ENCODE measurements around the gene FOS. TPM values are rescaled to one million over a fixed set of nuclear protein-coding genes. Genes with fewer than 3 reads are reported as not detected.
"Not testable (repeated sequence)": the region's sequence is repeated elsewhere in the genome, so short reads cannot be mapped to it uniquely, and the experiment has no call there.

Gene FOS
- total and polyA plus RNA-seq, 4 donors, result 129 to 2,160 (median 329) TPM

DNA sequence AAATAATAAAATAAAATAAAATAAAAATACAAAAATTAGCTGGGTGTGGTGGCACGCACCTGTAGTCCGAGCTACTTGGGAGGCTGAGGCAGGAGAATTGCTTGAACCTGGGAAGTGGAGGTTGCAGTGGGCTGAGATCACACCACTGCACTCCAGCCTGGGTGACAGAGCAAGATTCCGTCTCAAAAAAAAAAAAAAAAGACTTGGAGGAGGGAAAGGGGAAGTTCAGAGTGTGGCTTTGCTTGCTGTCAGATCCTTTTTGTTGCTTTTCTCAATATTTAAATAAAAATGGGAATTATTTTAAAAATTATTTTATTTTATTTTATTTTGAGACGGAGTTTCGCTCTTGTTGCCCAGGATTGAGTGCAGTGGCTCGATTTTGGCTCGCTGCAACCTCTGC is 43.4 kb upstream of the FOS start:
- H3K36me3 ChIP-seq (ENCODE audit: control insufficient read depth in 1 of 2, insufficient read depth in 2 of 2, low read length in 1 of 2); H3K4me3 ChIP-seq (ENCODE audit: low read length in 2 of 2); H3K9me3 ChIP-seq (ENCODE audit: control insufficient read depth, low read length); ATAC-seq (ENCODE audit: low FRiP score); H3K27me3 ChIP-seq (ENCODE audit: control insufficient read depth in 1 of 2, insufficient read depth in 2 of 2, low read length in 1 of 2); DNase-seq; H3K27ac ChIP-seq (ENCODE audit: low read depth in 1 of 2, low read length in 2 of 2): not testable (repeated sequence)
- WGBS, 2 donors, result 94% methylated on average over 7 of the region's 7 CpGs
- H3K4me1 ChIP-seq (ENCODE audit: control insufficient read depth in 1 of 2, insufficient read depth in 2 of 2, low read length in 2 of 2), result peaks cover 5 to 11% of the 10 kb centered on the region in 2 donors
- intact Hi-C loops (cut with DNase I), result loop anchor here (5.0 to 10.0 kb wide), 4 partner anchors 48 to 62 kb away; no protein-coding TSS in a partner anchor

DNA sequence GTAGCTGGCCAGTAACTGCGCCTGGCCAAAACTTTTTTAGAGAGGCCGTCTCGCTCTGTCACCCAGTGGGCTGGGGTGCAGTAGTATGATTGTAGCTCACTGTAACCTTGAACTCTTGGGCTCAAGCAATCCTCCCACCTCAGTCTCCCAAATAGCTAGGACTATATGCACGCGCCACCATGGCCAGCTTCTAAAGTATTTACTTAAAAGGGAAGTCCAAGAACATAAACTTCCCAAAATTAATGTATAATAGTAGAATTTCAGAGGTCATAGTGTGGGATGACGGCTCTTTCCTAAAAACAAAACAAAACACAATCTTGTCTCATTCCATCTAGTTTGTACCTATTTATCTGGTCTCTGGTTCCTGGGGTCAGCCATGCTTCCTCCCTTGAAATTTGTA is 42.2 kb upstream of the FOS start:
- no peaks in the 10 kb centered on the region for H3K27me3 ChIP-seq (ENCODE audit: control insufficient read depth in 1 of 2, insufficient read depth in 2 of 2, low read length in 1 of 2)
- H3K36me3 ChIP-seq (ENCODE audit: control insufficient read depth in 1 of 2, insufficient read depth in 2 of 2, low read length in 1 of 2), result no peaks in the 10 kb centered on the region
- H3K4me1 ChIP-seq (ENCODE audit: control insufficient read depth in 1 of 2, insufficient read depth in 2 of 2, low read length in 2 of 2), result peaks cover 5 to 11% of the 10 kb centered on the region in 2 donors
- intact Hi-C loops (cut with DNase I), result loop anchor here (5.0 to 10.0 kb wide), 4 partner anchors 49 to 61 kb away; no protein-coding TSS in a partner anchor
- H3K4me3 ChIP-seq (ENCODE audit: low read length in 2 of 2), result no peak overlapping the region
- H3K9me3 ChIP-seq (ENCODE audit: control insufficient read depth, low read length), result no peaks in the 10 kb centered on the region
- no peak for DNase-seq
- no peak for ATAC-seq (ENCODE audit: low FRiP score)
- WGBS, 2 donors, result 95% methylated on average over 6 of the region's 6 CpGs
- H3K27ac ChIP-seq (ENCODE audit: low read depth in 1 of 2, low read length in 2 of 2), result peak overlapping the region; percentile 88 to 99

DNA sequence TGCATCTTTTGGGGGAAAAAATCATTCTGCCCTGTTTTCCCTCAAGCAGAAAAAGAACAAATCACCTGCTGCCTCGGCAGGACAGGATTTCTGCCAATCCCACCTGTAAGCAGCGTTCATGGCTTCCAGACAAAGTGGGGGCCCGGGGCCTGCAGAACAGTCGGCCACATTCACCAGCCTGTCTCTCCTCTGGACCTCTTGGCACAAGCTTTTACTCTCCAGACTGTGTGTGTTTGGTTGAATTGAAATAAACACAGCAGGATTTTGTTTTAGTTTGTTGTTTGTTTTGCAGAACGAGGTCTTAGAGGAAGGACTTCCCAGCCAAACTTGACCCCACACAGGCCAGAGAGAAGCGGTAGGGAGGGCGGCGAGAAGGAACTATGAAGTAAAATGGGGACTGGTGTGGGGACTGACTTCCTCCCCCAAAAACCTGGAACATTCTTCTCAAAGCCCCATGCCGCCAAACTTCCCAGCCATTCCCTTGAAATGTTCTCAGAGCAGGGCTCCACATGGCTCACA is 41.7 kb upstream of the FOS start:
- H3K27ac ChIP-seq (ENCODE audit: low read depth in 1 of 2, low read length in 2 of 2), result peak overlapping the region; percentile 88 to 99
- H3K36me3 ChIP-seq (ENCODE audit: control insufficient read depth in 1 of 2, insufficient read depth in 2 of 2, low read length in 1 of 2), result no peaks in the 10 kb centered on the region
- H3K27me3 ChIP-seq (ENCODE audit: control insufficient read depth in 1 of 2, insufficient read depth in 2 of 2, low read length in 1 of 2), result no peaks in the 10 kb centered on the region
- WGBS, 2 donors, result 11 to 12% methylated on average over 9 of the region's 9 CpGs
- DNase-seq (no peak), ATAC-seq (ENCODE audit: low FRiP score) (no peak)
- no peak overlapping the region for H3K4me3 ChIP-seq (ENCODE audit: low read length in 2 of 2)
- no peaks in the 10 kb centered on the region for H3K9me3 ChIP-seq (ENCODE audit: control insufficient read depth, low read length)
- H3K4me1 ChIP-seq (ENCODE audit: control insufficient read depth in 1 of 2, insufficient read depth in 2 of 2, low read length in 2 of 2), result peaks cover 5 to 11% of the 10 kb centered on the region in 2 donors
- intact Hi-C loops (cut with DNase I), result loop anchor here (1.0 to 10.0 kb wide), 5 partner anchors 40 to 60 kb away; no protein-coding TSS in a partner anchor

DNA sequence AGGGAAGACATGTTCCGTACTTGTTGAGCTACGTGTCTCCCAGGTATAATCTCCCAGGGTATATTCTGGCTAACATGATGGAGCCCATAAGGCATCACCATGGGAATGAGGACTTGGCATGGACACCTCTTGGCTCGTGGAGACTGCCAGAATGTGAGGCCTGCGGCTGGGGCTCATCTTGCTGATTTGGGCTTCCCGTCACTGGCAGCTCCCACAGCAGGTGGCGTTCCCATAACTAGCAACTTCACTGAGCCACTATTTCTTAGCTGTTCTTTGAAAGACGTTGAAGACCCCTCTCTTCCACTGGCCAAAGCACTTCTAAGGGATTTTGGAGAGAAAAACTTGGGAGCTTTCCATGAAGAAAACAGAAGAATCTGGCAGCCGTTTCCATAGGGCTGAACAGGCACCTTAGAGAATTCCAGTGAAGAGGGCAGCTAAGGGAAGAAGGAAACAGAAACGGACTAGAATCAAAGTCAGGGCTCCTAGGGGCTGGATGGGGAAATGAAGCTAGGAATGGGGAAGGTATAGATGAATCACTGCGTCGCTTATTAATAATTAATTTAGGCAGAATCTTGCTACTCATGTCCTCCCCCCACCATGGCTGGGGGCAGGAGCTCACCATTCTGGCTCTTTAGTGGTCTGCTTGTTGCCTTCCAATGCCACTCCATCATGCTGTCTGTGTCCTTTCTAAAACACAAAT is 39.7 kb upstream of the FOS start:
- intact Hi-C loops (cut with DNase I), result loop anchor here (2.0 to 10.0 kb wide), 5 partner anchors 20 to 58 kb away; no protein-coding TSS in a partner anchor

DNA sequence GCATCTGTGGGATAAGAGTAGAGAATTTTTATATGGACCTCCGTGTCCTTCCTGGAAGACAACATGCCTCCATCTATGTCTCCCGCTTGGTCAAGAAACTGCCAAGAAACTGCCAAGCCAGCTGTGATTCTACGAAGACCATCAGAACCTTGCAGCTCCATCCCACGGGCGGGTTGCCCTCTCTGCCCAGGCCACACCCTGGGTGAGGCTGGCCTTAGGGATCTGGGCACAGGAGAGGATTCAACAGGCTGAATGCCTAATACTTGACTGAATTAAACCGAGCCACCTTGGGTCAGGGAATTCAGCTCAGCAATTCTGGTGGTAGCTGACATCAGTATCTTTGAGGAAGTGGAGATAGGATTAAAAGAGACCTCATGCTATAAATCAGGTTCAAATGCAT is 37.8 kb upstream of the FOS start:
- WGBS, 2 donors, result 96 to 99% methylated on average over 6 of the region's 6 CpGs
- ATAC-seq (ENCODE audit: low FRiP score) (no peak), DNase-seq (no peak)
- intact Hi-C loops (cut with DNase I), result no loop called here
- no peaks in the 10 kb centered on the region for H3K9me3 ChIP-seq (ENCODE audit: control insufficient read depth, low read length)
- H3K36me3 ChIP-seq (ENCODE audit: control insufficient read depth in 1 of 2, insufficient read depth in 2 of 2, low read length in 1 of 2), result no peaks in the 10 kb centered on the region
- H3K27me3 ChIP-seq (ENCODE audit: control insufficient read depth in 1 of 2, insufficient read depth in 2 of 2, low read length in 1 of 2), result no peaks in the 10 kb centered on the region
- peak overlapping the region in 1 of 2 donors; percentile 99 for H3K27ac ChIP-seq (ENCODE audit: low read depth in 1 of 2, low read length in 2 of 2)
- peaks cover 5 to 11% of the 10 kb centered on the region in 2 donors for H3K4me1 ChIP-seq (ENCODE audit: control insufficient read depth in 1 of 2, insufficient read depth in 2 of 2, low read length in 2 of 2)
- no peak overlapping the region for H3K4me3 ChIP-seq (ENCODE audit: low read length in 2 of 2)

More for the DNA sequence above, 39.7 kb upstream of the FOS start:
- Histone ChIP-seq H3K9me3 (ENCODE audit: control insufficient read depth, low read length) (no peaks in the 10 kb centered on the region), H3K4me1 (ENCODE audit: control insufficient read depth in 1 of 2, insufficient read depth in 2 of 2, low read length in 2 of 2) (peaks cover 5 to 11% of the 10 kb centered on the region in 2 donors), H3K4me3 (ENCODE audit: low read length in 2 of 2) (no peak overlapping the region), H3K27ac (ENCODE audit: low read depth in 1 of 2, low read length in 2 of 2) (peak overlapping the region; percentile 91 to 99), H3K36me3 (ENCODE audit: control insufficient read depth in 1 of 2, insufficient read depth in 2 of 2, low read length in 1 of 2) (no peaks in the 10 kb centered on the region), H3K27me3 (ENCODE audit: control insufficient read depth in 1 of 2, insufficient read depth in 2 of 2, low read length in 1 of 2) (no peaks in the 10 kb centered on the region)
- DNase-seq (peak in 1 of 2 donors; percentile 79), ATAC-seq (ENCODE audit: low FRiP score) (no peak)
- WGBS, 2 donors, result 27 to 28% methylated on average over 11 of the region's 11 CpGs

DNA sequence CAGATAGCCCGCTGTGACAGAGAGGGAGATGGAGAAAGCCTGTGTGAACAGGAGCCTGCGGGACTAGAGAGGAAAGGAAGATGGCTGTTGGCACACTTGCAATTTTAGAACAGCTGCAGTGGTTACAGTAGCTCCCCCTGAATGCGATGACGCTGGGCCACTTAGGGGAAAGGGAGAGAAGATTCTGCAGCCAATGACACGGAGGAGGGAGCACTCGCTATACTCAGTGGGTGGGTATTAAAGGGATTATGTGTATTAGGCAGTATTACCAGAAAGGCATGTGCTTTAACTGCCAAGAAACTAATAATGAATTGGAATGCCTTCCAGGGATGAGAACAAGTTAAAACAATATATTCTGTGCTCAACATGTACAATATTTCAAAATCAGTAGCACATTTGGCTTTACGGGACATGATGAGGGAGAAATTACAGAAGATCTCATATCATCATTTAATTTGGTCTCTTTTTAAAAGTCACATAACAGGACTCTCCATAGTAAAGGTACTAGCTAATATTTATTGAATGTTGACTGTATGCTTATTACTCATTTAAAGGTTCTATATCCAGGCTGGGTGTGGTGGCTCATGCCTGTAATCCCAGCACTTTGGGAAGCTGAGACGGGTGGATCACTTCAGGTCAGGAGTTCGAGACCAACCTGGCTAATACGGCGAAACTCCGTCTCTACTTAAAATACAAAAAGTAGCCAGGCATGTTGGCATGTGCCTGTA is 35.9 kb upstream of the FOS start:
- intact Hi-C loops (cut with DNase I), result no loop called here
- H3K4me3 ChIP-seq (ENCODE audit: low read length in 2 of 2), result no peak overlapping the region
- ATAC-seq (ENCODE audit: low FRiP score) (peak; percentile 26), DNase-seq (no peak)
- peaks cover 5 to 11% of the 10 kb centered on the region in 2 donors for H3K4me1 ChIP-seq (ENCODE audit: control insufficient read depth in 1 of 2, insufficient read depth in 2 of 2, low read length in 2 of 2)
- H3K9me3 ChIP-seq (ENCODE audit: control insufficient read depth, low read length), result no peaks in the 10 kb centered on the region
- no peak overlapping the region for H3K27ac ChIP-seq (ENCODE audit: low read depth in 1 of 2, low read length in 2 of 2)
- H3K36me3 ChIP-seq (ENCODE audit: control insufficient read depth in 1 of 2, insufficient read depth in 2 of 2, low read length in 1 of 2), result no peaks in the 10 kb centered on the region
- no peaks in the 10 kb centered on the region for H3K27me3 ChIP-seq (ENCODE audit: control insufficient read depth in 1 of 2, insufficient read depth in 2 of 2, low read length in 1 of 2)
- 51 to 52% methylated on average over 12 of the region's 12 CpGs for WGBS, 2 donors

DNA sequence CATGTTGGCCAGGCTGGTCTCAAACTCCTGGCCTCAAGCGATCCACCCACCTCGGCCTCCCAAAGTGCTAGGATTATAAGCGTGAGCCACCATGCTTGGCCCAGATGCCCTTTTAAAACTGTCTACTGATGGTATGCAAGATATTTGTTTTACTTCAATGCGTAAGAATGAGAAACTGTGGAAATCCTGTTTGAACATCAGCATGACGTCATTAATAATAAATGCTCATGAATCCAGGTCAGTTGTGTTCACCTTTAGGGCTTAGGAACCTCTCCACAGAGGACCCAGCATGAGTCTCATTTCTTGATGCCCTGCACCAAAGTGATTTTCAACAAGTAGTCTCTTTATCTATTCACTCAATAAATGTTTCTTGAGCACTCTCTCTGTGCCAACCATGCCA is 34.5 kb upstream of the FOS start:
- no peak overlapping the region for H3K4me3 ChIP-seq (ENCODE audit: low read length in 2 of 2)
- no peaks in the 10 kb centered on the region for H3K9me3 ChIP-seq (ENCODE audit: control insufficient read depth, low read length)
- ATAC-seq (ENCODE audit: low FRiP score) (no peak), DNase-seq (no peak)
- 93 to 94% methylated on average over 5 of the region's 5 CpGs for WGBS, 2 donors
- H3K4me1 ChIP-seq (ENCODE audit: control insufficient read depth in 1 of 2, insufficient read depth in 2 of 2, low read length in 2 of 2), result peaks cover 3 to 7% of the 10 kb centered on the region in 2 donors
- intact Hi-C loops (cut with DNase I), result no loop called here
- no peak overlapping the region for H3K27ac ChIP-seq (ENCODE audit: low read depth in 1 of 2, low read length in 2 of 2)
- no peaks in the 10 kb centered on the region for H3K27me3 ChIP-seq (ENCODE audit: control insufficient read depth in 1 of 2, insufficient read depth in 2 of 2, low read length in 1 of 2)
- no peaks in the 10 kb centered on the region for H3K36me3 ChIP-seq (ENCODE audit: control insufficient read depth in 1 of 2, insufficient read depth in 2 of 2, low read length in 1 of 2)

DNA sequence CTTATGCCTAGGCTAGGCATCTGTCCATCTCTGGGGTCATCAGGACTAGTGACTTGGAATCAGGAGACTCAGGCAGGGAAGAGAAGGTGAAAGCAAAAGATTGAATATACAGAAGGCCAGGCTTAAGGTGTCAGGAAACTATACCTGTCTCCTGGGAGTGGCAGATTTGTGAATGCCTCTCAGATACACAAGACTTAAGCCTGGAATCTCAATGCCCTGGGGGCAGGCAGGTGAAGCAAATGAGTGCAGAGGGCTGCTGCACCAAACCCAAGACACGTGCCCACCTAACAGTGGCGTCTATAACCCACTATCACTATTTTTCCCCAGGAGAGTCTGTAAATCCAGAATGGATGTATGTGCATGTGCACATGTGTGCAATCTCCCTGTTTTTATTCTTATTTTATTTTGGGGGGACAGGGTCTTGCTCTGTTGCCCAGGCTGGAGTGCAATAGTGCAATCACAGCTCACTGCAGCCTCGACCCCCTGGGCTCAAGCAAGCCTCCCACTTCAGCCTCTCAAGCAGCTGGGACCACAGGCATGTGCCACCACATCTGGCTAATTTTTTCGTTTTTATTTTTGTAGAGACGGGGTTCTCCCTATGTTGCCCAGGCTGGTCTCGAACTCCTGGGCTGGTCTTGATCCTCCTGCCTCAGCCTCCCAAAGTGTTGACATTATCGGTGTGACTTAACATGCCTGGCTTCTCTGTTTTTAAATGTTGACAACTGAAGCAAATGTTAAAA is 31.9 kb upstream of the FOS start:
- Histone ChIP-seq H3K9me3 (ENCODE audit: control insufficient read depth, low read length) (no peaks in the 10 kb centered on the region), H3K36me3 (ENCODE audit: control insufficient read depth in 1 of 2, insufficient read depth in 2 of 2, low read length in 1 of 2) (no peaks in the 10 kb centered on the region), H3K4me1 (ENCODE audit: control insufficient read depth in 1 of 2, insufficient read depth in 2 of 2, low read length in 2 of 2) (no peaks in the 10 kb centered on the region), H3K4me3 (ENCODE audit: low read length in 2 of 2) (no peak overlapping the region), H3K27me3 (ENCODE audit: control insufficient read depth in 1 of 2, insufficient read depth in 2 of 2, low read length in 1 of 2) (no peaks in the 10 kb centered on the region), H3K27ac (ENCODE audit: low read depth in 1 of 2, low read length in 2 of 2) (no peak overlapping the region)
- intact Hi-C loops (cut with DNase I), result no loop called here
- DNase-seq (no peak), ATAC-seq (ENCODE audit: low FRiP score) (no peak)
- WGBS, 2 donors, result 88 to 92% methylated on average over 7 of the region's 7 CpGs

Data from aorta (tissue), 5 donors.